SIG-M5 treated with dmso at 0.1 percent for 504 hours (cell line): ENCODE data around the gene PHKG1.
"Not testable (repeated sequence)": the region's sequence is repeated elsewhere in the genome, so short reads cannot be mapped to it uniquely, and the experiment has no call there.

Experiments used
- DNase-seq: peaks from one replicate; lab custom pipeline; 2025; ENCODE audit not compliant: unreplicated experiment; lab: John Stamatoyannopoulos, UW

PHKG1 gene

GRCh38 chr7:56083150-56083785, 9.5 kb downstream of the PHKG1 start:
- DNase-seq: no peak

GRCh38 chr7:56081626-56082340, 11.0 kb downstream of the PHKG1 start:
- no peak for DNase-seq

DNA sequence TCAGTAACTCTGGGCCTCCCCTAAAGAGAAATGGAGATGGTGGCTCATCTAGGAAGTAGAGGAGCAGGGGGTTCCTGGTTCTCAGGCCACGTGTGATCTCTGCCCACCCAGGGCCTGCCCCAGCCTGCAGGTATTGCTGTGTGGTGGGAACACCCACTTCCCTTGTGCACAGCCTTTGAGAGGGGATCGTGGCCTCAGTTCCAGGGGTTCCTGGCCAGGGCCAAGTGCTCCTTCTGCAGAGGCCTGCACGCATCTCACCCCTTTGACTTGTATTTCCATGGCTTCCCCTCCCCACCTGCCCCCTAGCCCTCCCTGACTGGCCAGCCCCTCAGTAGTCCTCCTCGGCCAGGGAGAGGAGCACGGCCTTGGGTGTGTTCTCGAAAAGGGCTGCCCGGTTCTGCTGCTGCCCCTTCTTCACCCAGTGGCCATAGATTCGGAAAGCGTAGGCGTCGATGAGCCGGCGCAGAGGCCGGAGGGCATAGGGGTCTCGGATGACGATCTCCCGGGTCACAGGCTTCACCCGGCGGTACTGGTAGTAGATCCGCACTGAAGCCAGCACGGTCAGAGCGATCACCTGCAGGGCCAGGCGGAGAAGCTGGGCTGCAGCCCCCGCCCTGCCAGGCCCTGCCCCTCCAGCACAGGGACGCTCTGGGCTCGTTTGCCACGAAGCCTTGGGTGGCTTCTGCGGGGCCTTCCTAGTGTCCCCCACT, 11.9 kb downstream of the PHKG1 start:
- DNase-seq: not testable (repeated sequence)

DNA sequence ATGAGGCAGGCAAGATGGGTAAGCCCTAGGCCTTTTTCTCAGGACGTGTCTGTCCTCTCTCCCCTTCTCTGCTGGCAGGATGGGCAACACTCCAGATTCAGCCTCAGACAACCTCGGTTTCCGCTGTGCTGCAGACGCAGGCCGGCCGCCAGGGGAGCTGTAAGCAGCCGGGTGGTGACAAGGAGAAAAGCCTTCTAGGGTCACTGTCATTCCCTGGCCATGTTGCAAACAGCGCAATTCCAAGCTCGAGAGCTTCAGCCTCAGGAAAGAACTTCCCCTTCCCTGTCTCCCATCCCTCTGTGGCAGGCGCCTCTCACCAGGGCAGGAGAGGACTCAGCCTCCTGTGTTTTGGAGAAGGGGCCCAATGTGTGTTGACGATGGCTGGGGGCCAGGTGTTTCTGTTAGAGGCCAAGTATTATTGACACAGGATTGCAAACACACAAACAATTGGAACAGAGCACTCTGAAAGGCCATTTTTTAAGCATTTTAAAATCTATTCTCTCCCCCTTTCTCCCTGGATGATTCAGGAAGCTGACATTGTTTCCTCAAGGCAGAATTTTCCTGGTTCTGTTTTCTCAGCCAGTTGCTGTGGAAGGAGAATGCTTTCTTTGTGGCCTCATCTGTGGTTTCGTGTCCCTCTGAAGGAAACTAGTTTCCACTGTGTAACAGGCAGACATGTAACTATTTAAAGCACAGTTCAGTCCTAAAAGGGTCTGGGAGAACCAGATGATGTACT, 13.1 kb downstream of the PHKG1 start:
- no peak for DNase-seq

DNA sequence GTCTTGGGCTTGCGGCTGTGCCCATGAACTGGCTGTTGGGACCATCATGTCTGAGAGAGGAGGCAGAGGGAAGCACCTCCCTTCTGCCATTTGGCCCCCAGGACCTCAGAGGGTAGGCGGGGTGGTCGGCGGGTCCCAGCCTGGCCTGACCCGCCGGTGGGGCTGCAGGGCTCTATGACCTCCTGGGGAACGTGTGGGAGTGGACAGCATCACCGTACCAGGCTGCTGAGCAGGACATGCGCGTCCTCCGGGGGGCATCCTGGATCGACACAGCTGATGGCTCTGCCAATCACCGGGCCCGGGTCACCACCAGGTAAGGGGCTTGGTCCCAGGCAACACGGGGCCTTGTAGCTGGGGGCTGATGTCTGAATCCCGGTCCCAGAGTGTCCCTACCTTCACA, 14.6 kb downstream of the PHKG1 start:
- no peak for DNase-seq

- DNase-seq: no peak
These were observed 15.1 kb downstream of the PHKG1 start for GRCh38 chr7:56077681-56078080.

- DNase-seq: peak; percentile 79
These were observed 18.4 kb downstream of the PHKG1 start for GRCh38 chr7:56074371-56074791.

GRCh38 chr7:56066376-56066775, 26.4 kb downstream of the PHKG1 start:
- not testable (repeated sequence) for DNase-seq

DNA sequence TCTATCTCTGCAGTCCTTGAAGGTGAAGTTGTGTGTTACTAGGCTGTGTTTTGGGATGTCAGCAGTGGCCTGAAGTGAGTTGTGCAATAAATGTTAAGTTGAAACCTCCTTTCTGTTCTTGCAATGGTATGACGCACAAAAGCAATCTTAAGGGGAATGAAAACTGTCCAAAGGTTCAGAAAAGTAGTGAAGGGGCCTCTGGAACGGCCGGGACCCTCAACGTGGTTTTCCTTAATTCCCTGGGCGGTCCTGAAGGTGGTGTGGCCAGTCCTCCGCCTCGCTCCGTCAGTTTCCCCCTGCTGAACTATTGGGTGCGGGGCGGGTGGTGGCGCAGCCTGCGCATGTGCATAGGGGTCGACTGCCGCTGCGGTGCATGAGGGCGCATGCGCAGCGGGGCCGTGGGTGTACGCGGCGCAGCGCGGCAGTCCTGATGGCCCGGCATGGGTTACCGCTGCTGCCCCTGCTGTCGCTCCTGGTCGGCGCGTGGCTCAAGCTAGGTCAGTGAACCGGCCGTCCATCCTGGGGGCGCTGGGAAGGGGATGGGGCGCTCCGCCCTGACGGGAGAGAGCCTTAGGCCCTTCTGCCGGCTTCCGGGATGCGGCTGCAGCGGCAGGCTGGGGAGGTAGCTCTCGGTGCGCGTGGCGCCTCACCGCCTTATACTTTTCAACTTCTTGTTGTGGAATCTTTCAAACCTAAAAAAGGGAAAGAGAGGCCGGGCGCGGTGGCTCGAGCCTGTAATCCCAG, 28.7 kb downstream of the PHKG1 start, which contains the start of gene SUMF2:
Gene SUMF2 (plus strand): TSS at position 405 of the 744 bp plus-strand sequence. CDS start 26 bp downstream, at position 431.
- DNase-seq: peak; percentile 91

DNA sequence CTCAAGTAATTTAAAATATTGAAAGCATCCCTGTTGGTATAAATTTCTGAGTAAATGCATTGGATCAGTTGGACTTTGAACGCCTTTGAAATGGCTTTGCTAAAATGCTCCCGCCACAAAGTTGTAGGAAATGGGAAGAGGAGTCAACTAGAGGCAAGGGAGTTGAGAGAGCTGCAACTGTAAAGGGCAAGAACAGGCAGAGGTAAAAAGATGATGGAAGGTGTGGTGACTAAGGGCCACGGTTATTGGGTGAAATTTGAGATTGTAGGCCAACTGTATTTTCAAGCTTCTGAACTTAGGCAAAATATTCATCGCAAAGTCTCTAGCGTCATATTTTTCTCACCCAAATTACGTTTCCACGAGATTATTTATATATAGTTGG, 29.3 kb downstream of the PHKG1 start:
- no peak for DNase-seq

DNA sequence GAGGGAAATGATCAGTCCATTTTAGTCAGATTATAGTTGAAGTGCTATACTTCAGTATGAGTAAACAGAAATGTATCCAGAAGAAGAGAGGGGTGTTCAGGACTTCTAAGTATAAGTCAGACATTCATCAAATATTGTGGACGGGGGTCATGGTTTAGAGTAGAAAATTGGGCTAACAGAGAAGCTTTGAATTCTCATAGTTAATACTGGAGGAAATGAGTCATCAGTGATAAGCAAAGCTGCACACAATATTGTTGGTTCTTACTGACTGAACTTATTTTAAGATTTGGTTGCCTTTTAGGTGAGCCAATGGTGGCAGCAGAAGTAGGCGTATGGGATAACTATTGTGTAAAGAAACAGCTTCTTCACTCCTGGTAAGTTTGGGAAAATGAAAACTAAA, 30.4 kb downstream of the PHKG1 start:
- no peak for DNase-seq

DNA sequence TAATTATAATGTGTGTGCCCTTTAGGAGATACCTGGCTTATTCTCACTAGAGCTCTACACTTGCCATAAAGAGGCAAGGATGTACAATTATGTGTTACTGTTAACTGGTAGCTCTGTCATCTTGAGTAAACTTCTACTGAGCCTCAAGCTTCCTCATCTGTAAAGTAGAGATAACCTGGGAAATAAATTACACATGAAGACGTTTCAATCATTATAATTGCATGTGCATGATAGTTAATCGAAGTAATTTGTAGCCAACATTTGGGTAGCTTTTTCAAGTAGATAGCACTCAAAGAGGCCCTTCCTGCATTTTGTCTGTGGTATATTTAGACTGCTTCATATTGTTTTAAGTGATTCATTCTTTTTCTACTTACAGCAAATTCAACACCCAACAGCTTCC, 38.8 kb downstream of the PHKG1 start:
- DNase-seq: no peak

DNA sequence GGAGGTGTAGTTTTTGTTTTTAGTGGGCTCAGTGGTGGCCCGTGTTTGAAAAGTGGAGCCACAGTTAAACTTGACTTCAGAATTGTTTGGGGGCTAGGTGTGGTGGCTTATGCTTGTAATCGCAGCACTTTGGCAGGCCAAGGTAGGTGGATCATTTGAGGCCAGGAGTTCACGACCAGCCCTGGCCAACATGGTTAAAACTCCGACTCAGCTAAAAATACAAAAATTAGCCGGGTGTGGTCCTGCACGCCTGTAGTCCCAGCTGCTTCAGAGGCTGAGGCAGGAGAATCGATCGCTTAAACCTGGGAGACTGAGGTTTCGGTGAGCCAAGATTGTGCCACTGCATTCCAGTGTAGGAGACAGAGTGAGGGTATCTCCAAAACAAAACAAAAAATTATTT, 39.4 kb downstream of the PHKG1 start:
- no peak for DNase-seq

- DNase-seq: peak; percentile 95
These were observed 41.2 kb downstream of the PHKG1 start, which contains the start of the genes CCT6A and PSPH for GRCh38 chr7:56051339-56052191. Gene CCT6A (plus strand): TSS chr7:56051765. CDS start chr7:56051849, 84 bp downstream. Gene PSPH (minus strand): TSS chr7:56051444. CDS start chr7:56021212, 30,232 bp downstream.

- no peak for DNase-seq
These were observed 41.8 kb downstream of the PHKG1 start for GRCh38 chr7:56051053-56051338.

- DNase-seq: not testable (repeated sequence)
These were observed 44.0 kb downstream of the PHKG1 start for GRCh38 chr7:56048763-56049162.

- DNase-seq: no peak
These were observed 44.5 kb downstream of the PHKG1 start for GRCh38 chr7:56048245-56048644.

DNA sequence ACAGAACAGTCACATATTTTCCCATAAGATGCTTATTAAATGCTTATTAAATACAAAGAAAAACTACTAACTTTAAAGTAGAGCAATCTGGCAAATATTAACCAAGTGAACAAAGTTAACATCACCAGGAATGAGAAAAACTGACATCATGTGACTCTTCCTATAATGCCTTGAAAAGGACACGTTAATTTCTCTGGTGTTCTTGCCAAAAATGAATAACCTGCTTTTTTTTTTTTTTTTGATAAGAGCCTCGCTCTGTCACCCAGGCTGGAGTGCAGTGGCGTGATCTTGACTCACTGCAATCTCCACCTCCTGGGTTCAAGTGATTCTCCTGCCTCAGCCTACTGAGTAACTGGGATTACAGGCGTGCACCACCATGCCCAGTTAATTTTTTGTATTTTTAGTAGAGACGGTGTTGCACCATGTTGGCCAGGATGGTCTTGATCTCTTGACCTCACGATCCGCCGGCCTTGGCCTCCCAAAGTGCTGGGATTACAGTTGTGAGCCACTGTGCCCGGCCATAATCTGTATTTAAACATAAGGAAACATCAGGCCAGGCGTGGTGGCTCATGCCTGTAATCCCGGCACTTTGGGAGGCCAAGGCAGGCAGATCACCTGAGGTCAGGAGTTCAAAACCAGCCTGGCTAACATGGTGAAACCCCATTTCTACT, 45.2 kb downstream of the PHKG1 start:
- DNase-seq: not testable (repeated sequence)
